C4-2B (cell line): ENCODE measurements around the gene RAB26.
"Not testable (repeated sequence)": the region's sequence is repeated elsewhere in the genome, so short reads cannot be mapped to it uniquely, and the experiment has no call there.

Experiments
- CTCF ChIP-seq: fragments of 450-650 bp; conservative IDR thresholded peaks from 2 replicates; pipeline ENCODE4 v1.5.1; 2017; ENCODE audit warnings: mild to moderate bottlenecking
- ZFX ChIP-seq: fragments of 450-650 bp; IDR thresholded peaks from 2 replicates; pipeline ENCODE4 v1.6.1; 2017

- not testable (repeated sequence) for TF ChIP-seq CTCF
- TF ChIP-seq ZFX = 0 out of 2 replicates have a peak, but pooled peaks have one; percentile 20
These were observed 13.4 kb upstream of the RAB26 start for GRCh38 chr16:2135071-2135470.
